Stimulated activated CD8-positive, alpha-beta memory T cell treated with anti-CD3 and anti-CD28 coated beads, Interleukin-4, amount 100 ng/mL, for 48 hours (primary cell): ENCODE measurements around the gene SLAIN2.
"Not testable (repeated sequence)": the region's sequence is repeated elsewhere in the genome, so short reads cannot be mapped to it uniquely, and the experiment has no call there.

Experiments used
- DNase-seq: peaks from one replicate; pipeline ENCODE4 v3.0.0-alpha.2; 2020

SLAIN2 gene

DNA sequence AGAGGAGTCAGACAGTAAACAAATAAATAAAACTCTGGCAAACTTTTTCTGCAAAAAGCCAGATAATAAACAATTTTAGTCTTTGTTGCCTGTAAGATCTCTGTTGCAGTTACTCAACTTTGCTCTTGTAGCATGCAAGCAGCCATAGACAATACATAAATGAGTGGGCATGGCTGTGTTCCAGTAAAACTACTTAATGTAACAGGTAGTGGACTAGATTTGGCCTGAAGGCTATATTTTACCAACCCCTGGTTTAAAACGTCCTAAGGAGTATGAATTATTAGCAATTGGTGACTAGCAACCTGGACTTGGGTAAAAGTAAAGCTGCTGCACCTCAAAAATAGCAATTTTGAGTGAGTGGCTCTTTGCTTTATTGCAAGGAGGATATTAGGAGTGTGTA lies 30.9 kb downstream of the SLAIN2 start:
- DNase-seq = no peak

DNA sequence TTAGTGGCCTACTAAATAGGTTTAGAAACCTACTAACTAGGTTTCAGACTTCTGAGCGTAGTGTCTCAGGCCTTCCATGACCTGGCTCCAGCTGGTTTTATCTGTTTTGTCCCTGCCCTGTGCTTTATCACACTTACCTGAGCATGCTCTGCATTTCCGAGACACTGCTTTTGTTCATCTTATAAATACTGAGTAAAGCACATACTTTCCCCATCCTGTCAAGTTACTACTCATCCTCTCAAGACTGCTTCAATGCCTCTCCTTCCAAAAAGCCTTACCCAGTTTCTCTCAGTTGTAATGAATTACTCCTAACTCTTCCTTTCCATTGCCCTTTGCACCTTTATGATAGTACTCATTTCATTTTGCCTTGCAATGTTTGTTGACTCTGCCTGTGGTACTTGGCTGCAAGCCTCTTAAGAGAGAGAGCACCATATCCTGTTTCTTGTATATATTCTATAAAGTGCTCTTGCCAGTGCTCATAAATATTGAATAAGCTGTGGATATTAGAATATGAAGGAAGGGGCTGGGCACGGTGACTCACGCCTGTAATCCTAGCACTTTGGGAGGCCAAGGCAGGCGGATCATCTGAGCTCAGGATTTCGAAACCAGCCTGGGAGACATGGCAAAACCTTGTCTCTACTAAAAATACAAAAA lies 34.4 kb downstream of the SLAIN2 start:
- no peak for DNase-seq

DNA sequence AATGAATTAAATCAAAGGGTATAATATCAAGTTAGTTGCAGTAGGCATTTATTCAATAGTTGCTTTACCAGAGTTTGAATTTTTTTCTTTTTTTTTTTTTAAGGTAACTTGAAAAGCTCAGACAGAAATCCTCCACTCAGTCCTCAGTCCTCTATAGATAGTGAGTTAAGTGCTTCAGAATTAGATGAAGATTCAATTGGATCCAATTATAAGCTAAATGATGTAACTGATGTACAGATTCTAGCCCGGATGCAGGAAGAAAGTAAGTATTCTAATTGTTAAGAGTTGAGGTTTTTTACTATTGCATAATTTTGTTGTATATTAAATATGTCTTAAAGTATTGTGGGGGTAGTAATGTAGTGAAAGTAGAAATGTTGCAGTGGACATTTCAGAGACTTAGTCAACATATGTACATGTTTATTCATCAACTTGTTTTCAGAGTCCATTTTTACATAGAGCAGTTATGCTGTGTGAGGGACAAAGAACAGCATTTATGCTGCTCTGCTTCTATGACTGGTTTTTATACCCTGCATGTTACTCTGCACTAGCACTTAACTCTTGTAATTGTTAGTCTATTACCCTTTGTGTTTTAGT lies 38.4 kb downstream of the SLAIN2 start:
- no peak for DNase-seq

- DNase-seq = no peak
Measured at GRCh38 chr4:48380583-48381167, 39.3 kb downstream of the SLAIN2 start.

DNA sequence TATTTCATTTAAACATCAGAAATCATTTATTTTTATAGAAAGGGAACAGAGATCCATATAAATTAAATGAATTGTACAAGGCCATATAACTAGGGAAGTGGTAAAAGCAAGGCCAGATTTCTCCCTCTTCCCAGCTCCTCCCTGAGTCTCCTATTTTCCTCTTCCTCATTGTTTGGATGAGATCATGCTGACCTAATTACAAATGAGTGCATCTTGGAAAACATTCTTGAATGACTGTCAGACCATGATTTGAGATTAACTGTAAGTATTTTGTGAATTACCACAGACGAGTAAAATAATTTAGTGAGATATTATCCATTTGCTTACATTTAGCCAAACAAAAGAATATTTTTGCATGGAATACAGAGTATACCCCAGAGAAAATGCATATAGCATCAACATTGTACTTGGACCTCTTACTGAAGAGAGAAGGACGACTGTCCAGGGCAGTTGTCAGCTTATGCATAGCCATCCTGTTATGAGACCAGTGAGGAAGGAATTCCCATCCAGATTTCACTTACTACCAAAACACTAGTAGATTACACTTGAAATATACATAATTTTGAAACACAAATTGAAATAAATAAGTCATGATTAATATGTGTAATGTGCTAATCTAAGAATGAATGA lies 47.3 kb downstream of the SLAIN2 start:
- no peak for DNase-seq

DNA sequence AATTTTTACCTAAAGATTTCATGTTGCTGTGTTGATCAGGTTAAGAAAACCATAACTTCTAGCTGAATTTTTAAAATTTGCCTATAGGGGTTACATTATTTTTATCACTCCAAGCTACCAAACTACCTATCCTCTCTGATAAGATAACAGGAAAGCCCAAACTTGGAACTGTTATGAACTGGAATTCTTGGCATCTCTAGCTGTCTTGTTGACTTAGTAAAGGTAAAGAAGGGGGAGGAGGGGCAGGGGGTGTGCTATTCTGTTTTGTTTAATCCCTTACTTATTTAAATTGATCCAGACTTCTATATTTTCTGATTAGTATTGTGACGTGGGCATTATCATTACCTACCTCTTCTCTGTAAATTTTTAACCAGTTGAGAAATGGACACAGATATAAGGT lies 54.7 kb downstream of the SLAIN2 start:
- no peak for DNase-seq

GRCh38 chr4:48400416-48400815 lies 59.1 kb downstream of the SLAIN2 start:
- DNase-seq = no peak

- no peak for DNase-seq
Measured at GRCh38 chr4:48403358-48403757, 62.0 kb downstream of the SLAIN2 start.

DNA sequence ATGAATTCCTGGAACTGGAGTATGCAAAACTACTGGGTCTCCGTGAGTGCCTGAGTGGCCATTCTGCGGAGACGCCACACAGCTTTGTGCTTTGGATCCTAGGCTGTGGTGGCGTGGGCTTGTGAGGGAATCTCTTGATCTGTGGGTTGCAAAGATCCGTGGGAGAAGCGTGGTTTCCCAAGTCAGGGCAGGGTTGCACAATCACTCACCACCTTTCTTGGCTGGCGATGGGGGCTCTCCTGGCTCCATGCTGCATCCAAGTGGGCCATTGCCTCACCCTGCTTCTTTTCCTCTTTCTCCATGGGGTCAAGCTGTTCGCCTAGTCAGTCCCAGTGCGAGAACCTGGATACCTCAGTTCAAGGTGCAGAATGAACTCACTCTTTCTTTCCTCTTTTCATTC lies 62.5 kb downstream of the SLAIN2 start:
- no peak for DNase-seq

DNA sequence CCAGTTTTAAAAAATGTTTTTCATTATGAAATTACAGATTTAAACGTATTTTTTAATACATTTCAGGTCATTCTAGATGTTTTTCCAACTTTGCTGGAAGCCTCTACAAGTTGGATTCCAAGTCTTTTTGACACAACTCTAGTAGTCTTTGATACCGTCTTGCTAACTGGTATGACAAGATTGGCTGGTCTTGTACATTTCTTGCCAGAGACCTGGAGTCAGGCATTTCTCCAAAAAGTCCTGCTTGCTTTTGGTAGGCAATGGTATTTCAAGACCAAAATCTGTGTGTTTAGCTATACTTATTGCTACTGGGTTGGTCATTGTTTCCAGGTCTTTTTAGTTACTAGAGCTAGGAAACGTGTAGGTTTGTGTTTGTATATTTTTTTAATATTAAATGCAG lies 64.6 kb downstream of the SLAIN2 start:
- DNase-seq = no peak

- no peak for DNase-seq
Measured at GRCh38 chr4:48409203-48409602, 67.9 kb downstream of the SLAIN2 start.

- no peak for DNase-seq
Measured at GRCh38 chr4:48410812-48411211, 69.5 kb downstream of the SLAIN2 start.

GRCh38 chr4:48420144-48420543 lies 78.8 kb downstream of the SLAIN2 start:
- DNase-seq = no peak

DNA sequence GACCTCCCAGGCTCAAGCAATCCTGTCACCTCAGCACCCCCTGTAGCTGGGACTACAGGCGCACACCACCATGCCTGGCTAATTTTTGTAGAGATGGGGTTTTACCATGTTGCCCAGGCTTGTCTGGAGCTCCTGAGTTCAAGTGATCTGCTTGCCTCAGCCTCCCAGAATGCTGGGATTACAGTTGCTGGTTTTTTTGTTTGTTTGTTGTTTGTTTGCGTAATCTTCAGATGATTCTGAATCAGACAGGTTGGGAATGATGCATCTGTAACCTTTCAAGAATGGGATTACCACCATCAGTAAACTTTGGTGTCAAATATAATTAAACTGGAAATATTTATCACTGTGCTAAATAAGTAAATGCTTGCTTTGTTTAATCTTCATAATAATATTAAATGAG lies 79.8 kb downstream of the SLAIN2 start:
- DNase-seq = no peak

DNA sequence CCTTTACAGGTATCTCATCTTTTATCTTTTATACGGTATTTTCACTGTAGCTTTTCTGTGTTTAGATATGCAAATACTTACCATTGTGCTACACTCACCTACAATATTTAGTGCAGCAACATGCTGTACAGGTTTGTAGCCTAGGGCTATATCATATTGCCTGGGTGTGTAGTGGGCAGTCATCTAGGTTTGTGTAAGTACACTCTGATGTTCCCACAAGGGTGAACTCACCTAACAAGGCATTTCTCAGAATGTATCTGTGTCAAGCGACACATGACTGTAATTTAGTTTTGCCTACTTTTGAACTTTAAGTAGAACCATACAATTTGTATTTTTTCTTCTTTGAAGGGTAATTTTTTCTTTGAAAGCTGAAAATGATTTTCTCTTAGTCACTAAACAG lies 87.6 kb downstream of the SLAIN2 start:
- DNase-seq = no peak

GRCh38 chr4:48429709-48430474 lies 88.6 kb downstream of the SLAIN2 start:
- DNase-seq = no peak

GRCh38 chr4:48431401-48431800 lies 90.1 kb downstream of the SLAIN2 start:
- no peak for DNase-seq

GRCh38 chr4:48432017-48432416 lies 90.7 kb downstream of the SLAIN2 start:
- DNase-seq = no peak

GRCh38 chr4:48436318-48436717 lies 95.0 kb downstream of the SLAIN2 start:
- no peak for DNase-seq

DNA sequence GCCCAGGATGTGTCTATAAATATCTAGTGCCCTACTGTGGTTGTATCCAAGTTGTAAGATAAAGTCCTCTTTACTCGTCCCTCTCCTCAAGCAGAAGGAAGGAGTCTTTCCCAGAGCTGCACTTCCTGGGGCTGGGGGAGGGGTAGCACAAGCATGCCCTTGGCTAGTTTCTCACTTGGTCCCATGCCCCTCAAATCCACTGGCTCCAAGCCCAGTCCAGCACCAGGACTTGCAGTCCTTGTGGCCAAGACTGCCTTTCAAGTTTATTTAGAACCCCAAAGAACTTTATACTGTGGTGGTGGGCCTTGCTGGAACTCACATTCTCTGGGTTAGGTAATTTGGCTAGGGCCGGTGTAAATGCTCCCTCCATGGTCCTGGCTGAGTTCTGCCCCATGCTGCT lies 98.7 kb downstream of the SLAIN2 start:
- no peak for DNase-seq

GRCh38 chr4:48440914-48441313 lies 99.6 kb downstream of the SLAIN2 start:
- not testable (repeated sequence) for DNase-seq

GRCh38 chr4:48445704-48446103 lies 104.4 kb downstream of the SLAIN2 start:
- DNase-seq = no peak

GRCh38 chr4:48446642-48447041 lies 105.3 kb downstream of the SLAIN2 start:
- no peak for DNase-seq

DNA sequence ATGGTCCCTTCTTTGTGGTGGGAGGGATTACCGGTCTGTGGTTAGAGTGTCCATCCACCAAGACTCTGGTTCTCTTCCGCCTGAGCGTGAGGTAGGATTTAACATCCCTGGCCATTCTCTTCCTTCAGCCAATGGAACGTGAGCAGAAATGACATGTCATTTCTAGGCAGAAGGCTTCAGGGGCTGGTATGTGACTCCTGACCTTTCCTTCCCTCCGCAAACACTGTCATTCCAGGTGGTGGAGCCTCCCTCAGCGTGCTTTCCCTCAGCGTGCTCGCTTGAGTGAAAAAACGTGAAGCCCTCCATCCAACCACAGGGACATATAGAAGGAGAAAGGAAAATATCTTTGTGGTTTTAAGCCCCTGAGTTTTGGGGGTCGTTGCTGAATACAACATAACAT lies 107.8 kb downstream of the SLAIN2 start:
- no peak for DNase-seq
